Dermis lymphatic vessel endothelial cell (primary cell): Measurements from ENCODE around the gene TNS2. TPM values are rescaled to one million over a fixed set of nuclear protein-coding genes. Genes with fewer than 3 reads are reported as not detected.

Source experiments
- total RNA-seq: library from RNA; depleted of rRNA; stranded (reverse); fragments of >200 nt; gene quantifications from 2 replicates; pipeline ENCODE4 v1.2.1, GENCODE V29; 2014

The TNS2 gene
- 19.1 and 31.5 TPM in 2 replicates for total RNA-seq

DNA sequence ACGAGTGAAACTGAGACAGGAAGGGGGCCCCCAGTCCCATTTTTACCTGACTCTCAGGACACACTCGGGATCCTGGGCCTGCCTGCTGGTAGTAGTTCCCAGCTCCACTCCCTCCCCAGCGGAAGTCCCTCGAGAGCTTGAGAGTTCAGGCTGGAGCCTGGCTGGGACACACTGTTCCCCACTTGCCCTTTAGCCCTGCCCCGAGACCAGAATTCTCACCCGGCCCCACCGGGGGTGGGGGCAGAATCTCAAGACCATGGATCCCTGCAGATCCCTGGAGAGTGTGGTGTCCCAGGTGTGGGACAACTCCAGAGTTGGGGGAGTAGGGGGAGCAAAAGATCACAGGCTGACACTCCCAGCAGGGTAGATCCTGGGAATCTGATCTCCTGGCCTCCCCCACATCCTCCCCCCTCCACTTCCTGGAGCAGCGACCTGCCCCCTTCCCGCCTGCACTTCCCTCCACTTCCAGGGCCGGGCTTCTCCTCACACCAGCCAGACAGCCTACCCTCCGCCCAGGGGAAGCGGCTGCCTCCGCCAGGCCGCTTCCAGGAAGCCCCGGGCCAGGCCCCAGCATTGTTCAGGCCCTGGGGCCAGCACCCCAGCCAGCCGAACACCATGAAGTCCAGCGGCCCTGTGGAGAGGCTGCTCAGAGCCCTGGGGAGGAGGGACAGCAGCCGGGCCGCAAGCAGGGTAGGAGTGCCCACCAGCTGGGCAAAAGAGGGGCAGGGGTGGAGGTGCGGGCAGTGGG, at the start of gene TNS2:
TSS of gene TNS2 (plus strand) at position 495 of the 748 bp plus-strand sequence. CDS start at position 616, 121 bp downstream.

DNA sequence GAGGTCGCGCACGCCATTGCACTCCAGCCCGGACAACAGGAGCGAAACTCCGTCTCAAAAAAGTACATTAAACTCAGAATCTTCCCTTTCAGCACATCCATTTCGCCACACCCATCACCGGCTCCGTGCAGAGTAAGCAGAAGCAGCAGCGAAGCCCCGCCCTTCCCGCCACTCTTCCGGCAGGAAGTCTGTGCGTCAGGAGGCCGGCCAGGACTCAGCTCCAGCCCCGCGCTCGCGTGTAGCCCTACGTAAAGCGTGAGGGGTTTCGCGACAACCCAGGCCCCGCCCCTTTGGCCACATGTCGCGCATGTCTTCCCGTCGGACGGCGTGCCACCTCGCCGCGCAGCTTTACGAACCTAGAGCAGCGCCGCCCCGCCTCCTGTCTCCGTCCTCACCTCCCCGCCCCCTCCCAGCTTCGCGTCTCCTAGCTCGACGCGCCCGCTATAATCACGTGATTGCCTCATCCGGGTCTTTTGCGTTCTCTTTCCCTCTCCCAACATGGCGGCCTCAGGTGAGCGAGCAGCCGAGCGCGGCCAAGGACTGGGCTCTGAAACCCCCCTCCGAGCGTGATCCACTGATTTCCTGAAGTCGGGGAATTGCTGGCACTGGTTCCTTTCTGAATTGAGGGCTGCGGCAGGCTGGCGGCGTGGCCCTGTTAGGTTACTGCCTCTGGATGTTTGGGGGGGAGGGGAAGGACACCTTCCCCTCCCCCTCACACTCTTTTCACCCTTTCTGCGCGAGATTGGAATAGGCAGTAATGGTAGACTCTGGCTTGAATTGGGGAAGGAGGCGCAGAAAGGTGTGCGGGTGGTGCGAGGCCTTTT, 43.7 kb upstream of the TNS2 start, which contains the start of gene EIF4B:
TSS of gene EIF4B (plus strand) at position 471 of the 824 bp plus-strand sequence. CDS start at position 499, 28 bp downstream.

DNA sequence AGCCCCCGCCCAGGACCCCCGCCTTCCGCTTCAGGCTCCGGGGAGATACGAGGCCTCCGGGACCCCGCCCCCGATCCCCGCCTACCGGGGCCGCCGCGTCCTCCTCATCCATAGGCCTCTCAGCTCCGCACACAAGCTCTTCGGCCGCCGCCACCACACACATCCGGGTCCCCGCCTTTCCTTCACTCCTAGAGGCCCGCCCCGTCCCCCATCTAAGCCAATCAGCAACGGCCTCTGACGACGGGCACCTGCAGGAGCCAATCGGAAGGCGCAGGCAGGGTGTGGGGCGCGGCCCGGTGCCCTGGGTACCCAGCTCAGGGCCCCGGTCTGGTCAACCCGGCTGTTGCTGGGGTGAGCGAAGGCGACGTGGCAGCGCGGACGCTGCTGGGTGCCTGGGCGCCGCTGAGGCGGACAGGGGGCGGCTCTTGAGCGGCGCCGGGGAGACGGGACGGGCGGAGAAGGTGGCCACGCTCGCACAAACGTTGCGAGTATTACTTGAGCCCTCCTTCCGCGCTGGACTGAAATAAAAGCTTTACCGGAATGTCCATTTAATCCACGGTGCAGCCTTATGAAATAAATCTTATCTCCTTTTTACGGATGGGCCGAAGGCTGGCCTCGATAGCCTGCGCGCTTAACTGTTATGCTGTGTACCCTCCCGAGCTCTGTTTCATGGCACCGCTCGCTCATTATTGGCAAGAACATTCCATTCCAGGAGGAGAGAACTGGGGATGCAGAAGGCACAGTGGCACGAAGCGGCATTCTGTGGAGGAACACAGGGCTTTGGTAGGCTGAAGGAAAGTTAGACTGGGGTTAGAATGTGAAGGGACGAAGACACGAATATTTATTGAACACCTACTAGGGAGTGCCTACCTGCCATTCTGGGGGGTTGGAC, 29.6 kb downstream of the TNS2 start, which contains the start of gene SPRYD3:
TSS of gene SPRYD3 (minus strand) at position 165 of the 892 bp plus-strand sequence. CDS start at position 108, 57 bp downstream.

GRCh38 chr12:53097564-53098353, 47.9 kb downstream of the TNS2 start, which contains the start of gene IGFBP6:
Gene IGFBP6, plus strand, starts transcription at chr12:53097667. Its CDS starts 51 bp downstream, at chr12:53097718.

GRCh38 chr12:53102883-53103807, 53.3 kb downstream of the TNS2 start, which contains the start of gene SOAT2:
Gene SOAT2, plus strand, starts transcription at chr12:53103486. Its CDS starts 92 bp downstream, at chr12:53103578.

Other genes starting within 250 kb of the TNS2 start
- gene KRT4, start 235.9 kb upstream of the TNS2 start, total RNA-seq = not detected in 2 replicates
- gene KRT79, start 215.8 kb upstream of the TNS2 start, total RNA-seq = not detected in 2 replicates
- gene KRT78, start 201.1 kb upstream of the TNS2 start, total RNA-seq = not detected in 2 replicates
- 9.4 and 13.1 TPM in 2 replicates for gene KRT8, start 145.0 kb upstream of the TNS2 start, total RNA-seq
- 112 and 131 TPM in 2 replicates for gene KRT18, start 100.9 kb upstream of the TNS2 start, total RNA-seq
- gene EIF4B, start 43.6 kb upstream of the TNS2 start, total RNA-seq = 1,180 and 1,656 TPM in 2 replicates
- 11.9 and 13.8 TPM in 2 replicates for gene SPRYD3, start 29.3 kb downstream of the TNS2 start, total RNA-seq
- gene IGFBP6, start 47.6 kb downstream of the TNS2 start, total RNA-seq = 1.7 and 5.2 TPM in 2 replicates
- gene SOAT2, start 53.4 kb downstream of the TNS2 start, total RNA-seq = not detected in 2 replicates
- 15.3 and 15.6 TPM in 2 replicates for gene ZNF740, start 130.7 kb downstream of the TNS2 start, total RNA-seq
- 4.6 and 5.5 TPM in 2 replicates for gene CSAD, start 130.9 kb downstream of the TNS2 start, total RNA-seq
- gene ITGB7, start 157.2 kb downstream of the TNS2 start, total RNA-seq = under 0.01 and 0.09 TPM in 2 replicates
- gene RARG, start 182.1 kb downstream of the TNS2 start, total RNA-seq = 12.3 and 16.5 TPM in 2 replicates
- gene ESPL1, start 218.2 kb downstream of the TNS2 start, total RNA-seq = 1.3 and 1.5 TPM in 2 replicates
- 495 and 525 TPM in 2 replicates for gene PFDN5, start 245.5 kb downstream of the TNS2 start, total RNA-seq
- 34.6 and 41.9 TPM in 2 replicates for gene MYG1, start 249.6 kb downstream of the TNS2 start, total RNA-seq